ENCODE measurements around the gene PPP2R2C. TPM values are rescaled to one million over a fixed set of nuclear protein-coding genes. Genes with fewer than 3 reads are reported as not detected.

PPP2R2C gene
- total and polyA plus RNA-seq, 9 of the 15 experiments (the other 6 are each of a cell fraction or from before 2014, with no cell fraction given) = 0.04 to 0.06 TPM; not detected in 7

DNA sequence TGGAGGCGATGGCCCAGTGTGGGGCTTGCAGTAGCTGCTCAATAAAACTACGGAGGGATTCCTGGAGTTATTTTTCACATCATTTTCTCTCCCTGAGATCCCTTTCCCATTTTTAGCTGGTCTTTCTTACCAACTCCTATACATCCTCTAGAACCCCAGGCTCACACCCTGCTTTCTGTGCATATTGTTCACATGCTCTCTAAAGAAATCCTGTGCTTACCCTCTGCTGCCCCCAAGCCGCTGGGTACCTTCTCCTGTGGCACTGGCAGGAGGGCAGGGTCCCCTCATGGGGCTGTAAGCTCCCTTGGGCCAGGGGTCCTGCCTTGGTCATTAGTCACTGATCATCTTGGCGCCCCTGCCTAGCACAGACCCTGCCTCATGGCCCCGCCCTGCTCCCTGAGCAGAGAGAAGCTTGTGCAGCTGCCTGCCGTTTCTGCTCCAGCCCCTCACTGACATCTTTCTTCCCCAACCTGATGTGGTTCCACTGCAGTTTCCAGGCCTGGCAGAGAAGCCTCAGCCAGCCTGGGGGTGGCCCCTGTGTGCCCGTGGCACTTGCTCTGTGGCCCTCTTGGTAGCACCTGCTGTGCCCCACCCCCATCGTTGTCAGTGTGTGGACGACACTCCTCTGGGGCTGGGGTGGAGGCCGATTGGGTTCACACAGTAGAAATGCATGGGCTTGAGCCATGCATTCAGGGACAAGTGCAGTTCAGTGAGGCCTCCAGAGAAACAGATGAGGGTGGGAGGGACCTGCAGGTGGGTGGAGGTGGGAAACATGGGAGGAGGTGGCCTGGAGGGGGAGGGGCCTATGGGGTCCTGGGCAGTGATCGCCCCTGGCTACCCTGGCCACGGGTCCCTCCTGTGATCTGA is 133.2 kb downstream of the PPP2R2C start:
- FAIRE-seq (no peak), ATAC-seq (no peak), DNase-seq (ENCODE audit: extremely low read depth in 1 of 4, low spot score in 3 of 4) (no peak)
- BruUV-seq (replicated peaks) = no TSS peak
- ChIA-PET CTCF (ENCODE audit: low intra/inter-chr PET ratio) (no interaction called here), POLR2A (no interaction called here)
- H3K4me3 ChIP-seq = no peak overlapping the region
- H4K20me1 ChIP-seq (replicated peaks; ENCODE audit: control insufficient read depth, insufficient read depth, low read length) = 0 out of 2 replicates have a peak, but pooled peaks cover 3% of the 10 kb centered on the region
- H3K9me3 ChIP-seq (replicated peaks; ENCODE audit: control insufficient read depth, insufficient read depth, low read depth, low read length) = no peaks in the 10 kb centered on the region
- no peaks in the 10 kb centered on the region for H3K36me3 ChIP-seq (ENCODE audit: control insufficient read depth, insufficient read depth, low read length)
- no peak overlapping the region for H3K9ac ChIP-seq (ENCODE audit: insufficient read depth in 1 of 2, low read depth in 2 of 2, low read length in 2 of 2)
- no peaks in the 10 kb centered on the region for H3K79me2 ChIP-seq (ENCODE audit: control insufficient read depth, insufficient read depth, low read length)
- H3K9me1 ChIP-seq (ENCODE audit: control insufficient read depth, insufficient read depth, low read length) = no peaks in the 10 kb centered on the region
- peaks cover 0 to 19% of the 10 kb centered on the region in 2 experiments; a peak in 2 of 5 replicates for H3K27me3 ChIP-seq (ENCODE audit: control insufficient read depth in 2 of 2, insufficient read depth in 2 of 2, low read length in 2 of 2)
- H3K4me2 ChIP-seq (ENCODE audit: insufficient read depth, low read length) = no peak overlapping the region
- no peak overlapping the region for H3K27ac ChIP-seq (ENCODE audit: extremely low read depth, low read depth, low read length)
- in situ Hi-C loops (cut with MboI) (no loop called here), intact Hi-C loops (cut with micrococcal nuclease) (no loop called here)
- H3K4me1 ChIP-seq (replicated peaks in 1 of 2; ENCODE audit: control insufficient read depth in 2 of 2, insufficient read depth in 2 of 2, low read length in 2 of 2) = peaks cover 0 to 3% of the 10 kb centered on the region in 2 experiments; a peak in 1 of 5 replicates
- TF ChIP-seq ZFX (CRISPR knock-in tag; IDR thresholded peaks at IDR 0.05) = no peak
- no peak for TF ChIP-seq CBFA2T2 (conservative IDR thresholded peaks at IDR 0.05)
- no peak for TF ChIP-seq EGR1 (conservative IDR thresholded peaks at IDR 0.05)
- TF ChIP-seq, protein P1, sequence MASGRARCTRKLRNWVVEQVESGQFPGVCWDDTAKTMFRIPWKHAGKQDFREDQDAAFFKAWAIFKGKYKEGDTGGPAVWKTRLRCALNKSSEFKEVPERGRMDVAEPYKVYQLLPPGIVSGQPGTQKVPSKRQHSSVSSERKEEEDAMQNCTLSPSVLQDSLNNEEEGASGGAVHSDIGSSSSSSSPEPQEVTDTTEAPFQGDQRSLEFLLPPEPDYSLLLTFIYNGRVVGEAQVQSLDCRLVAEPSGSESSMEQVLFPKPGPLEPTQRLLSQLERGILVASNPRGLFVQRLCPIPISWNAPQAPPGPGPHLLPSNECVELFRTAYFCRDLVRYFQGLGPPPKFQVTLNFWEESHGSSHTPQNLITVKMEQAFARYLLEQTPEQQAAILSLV (tag; IDR thresholded peaks at IDR 0.05) = no peak
- no peak for TF ChIP-seq RAD51 (IDR thresholded peaks at IDR 0.05; ENCODE audit: borderline replicate concordance, low read depth)
- H2AFZ ChIP-seq (ENCODE audit: low read depth, low read length) = no peak overlapping the region
- WGBS (ENCODE audit: insufficient coverage, low coverage, missing lambda C conversion rate) = 0% methylated on average over 10 of the region's 12 CpGs
